AG08395 (cell line): Measurements from ENCODE around the gene GCNT4.

Experiments
- DNase-seq: peaks from one replicate; pipeline ENCODE4 v3.0.0; 2012; ENCODE audit warnings: mixed read lengths, low spot score

Gene GCNT4

DNA sequence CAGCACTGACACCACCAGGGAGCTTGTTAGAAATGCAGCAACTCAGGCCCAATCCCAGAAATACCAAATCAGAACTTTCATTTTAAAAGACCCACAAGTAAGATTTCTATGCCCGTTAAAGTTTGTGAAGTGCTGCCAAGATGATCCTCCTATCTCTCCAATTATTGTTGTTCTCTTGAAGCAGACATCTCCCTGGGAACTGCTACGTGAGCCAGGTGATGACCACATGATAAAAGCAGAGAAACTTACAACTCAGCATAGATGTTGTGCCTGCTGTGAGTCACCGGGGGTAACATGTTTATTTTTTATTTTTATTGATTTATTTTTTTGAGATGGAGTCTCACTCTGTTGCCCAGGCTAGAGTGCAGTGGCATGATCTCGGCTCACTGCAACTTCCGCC lies 34.4 kb downstream of the GCNT4 start:
- no peak for DNase-seq

DNA sequence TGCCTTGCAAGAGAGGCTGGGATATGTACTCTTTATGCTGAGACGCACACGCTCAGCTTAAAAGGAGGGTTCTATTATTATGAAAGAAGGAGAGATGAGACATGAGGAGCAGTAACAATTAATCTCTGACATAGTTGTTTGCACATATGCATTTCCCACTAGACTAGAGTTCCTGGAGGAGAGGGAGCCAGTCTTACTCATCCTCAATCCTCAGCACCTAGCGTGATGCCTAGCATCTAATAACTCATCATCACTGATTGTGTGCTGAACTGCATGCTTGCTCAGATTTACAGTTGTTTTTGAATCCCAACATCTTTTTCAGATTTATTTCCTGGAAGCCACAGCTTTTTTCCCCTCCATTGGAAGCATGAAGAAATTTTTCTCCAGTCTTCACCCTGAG lies 35.5 kb downstream of the GCNT4 start:
- DNase-seq = peak; percentile 20

- DNase-seq = no peak
These were observed 39.6 kb downstream of the GCNT4 start for GRCh38 chr5:75012748-75013147.

- DNase-seq = no peak
These were observed 41.5 kb downstream of the GCNT4 start for GRCh38 chr5:75010838-75011237.

DNA sequence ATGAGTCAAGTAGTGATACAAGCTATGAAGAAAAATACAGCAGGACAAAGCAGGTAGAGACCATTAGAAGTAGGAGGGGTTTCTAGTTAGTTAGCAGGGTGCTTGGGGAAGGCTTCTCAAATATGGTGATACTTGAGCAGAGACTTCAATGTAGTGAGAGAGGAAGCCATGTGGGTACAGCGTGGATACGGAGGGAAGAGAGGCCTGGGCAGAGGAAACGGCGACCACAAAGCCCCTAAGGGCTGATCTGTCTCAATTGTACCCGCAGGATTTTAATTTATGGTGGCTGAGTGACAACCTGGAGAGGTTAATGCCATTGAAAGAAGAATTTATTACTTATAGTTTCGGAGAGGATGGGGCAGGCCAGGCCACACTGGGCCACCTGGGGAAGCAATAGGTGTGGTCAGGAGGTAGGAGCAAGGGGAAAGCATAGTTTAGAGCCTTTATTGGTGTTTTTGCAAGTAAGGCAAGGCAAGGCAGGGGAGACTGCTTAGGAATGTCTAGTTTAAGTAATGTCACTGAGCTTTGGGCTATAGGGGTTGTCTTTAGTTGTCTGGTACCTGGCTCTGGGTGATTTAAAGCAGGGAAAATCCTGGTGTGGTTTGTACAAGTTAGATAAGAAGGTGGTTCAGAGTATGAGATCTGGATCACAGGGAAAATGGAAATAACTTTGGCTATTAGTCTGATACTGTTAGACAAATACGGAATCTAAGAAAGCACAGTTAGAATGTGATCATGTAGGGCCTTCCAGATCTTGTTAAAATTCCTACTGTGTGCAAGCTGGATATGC lies 42.6 kb downstream of the GCNT4 start:
- no peak for DNase-seq

DNA sequence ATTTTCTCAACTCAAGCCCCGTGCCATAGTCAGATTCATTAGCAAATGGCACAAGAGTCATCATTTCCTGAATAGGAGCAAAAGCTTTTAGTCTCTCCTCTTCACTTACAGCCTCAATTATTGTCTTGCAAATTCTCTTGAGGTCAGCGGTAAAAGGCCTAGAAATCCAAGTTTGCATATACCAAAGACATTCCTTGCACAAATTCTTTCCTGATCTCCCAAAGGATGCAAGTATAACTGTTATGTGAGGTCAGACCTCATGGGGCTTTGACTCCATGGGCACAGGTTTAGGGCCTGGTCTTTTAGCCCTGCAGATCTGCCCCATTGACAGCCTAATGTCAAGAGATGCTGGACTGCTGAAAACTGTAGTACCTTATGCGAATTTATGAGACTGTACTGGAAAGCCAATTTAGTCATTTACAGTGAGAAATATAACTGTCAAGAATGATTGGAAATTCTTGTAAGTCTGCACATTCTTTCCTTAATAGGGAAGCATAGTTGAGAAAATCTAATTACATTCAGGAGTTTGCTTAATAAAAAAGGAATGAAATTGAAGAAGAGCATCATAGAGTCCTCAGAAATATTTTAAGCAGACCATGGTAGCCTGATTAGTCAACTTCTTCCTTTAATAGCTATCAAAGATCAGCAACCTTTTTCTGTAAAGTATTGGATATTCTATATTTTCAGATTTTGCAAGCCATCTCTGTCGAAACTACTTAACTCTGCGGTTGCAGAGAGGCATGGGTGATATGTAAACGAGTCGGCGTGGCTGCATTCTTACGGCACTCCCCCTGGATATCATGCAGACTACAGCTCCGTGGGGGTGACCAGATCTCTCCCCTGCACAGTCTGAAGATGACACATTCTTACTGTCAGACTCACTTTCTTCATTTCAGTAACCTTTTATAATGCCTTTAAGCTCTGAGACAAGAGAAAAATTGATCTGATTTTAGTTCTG lies 45.2 kb downstream of the GCNT4 start:
- DNase-seq = peak; percentile 18

- no peak for DNase-seq
These were observed 46.8 kb downstream of the GCNT4 start for GRCh38 chr5:75005561-75005960.
